GM15510 (cell line): ENCODE results near the gene PTPMT1.
A peak's percentile ranks its signal among the peaks of the same experiment; 100 is the strongest.

Source experiments
- POLR2A ChIP-seq: IDR thresholded peaks from 3 replicates; pipeline ENCODE4 v1.6.1; 2011; ENCODE audit warnings: borderline replicate concordance; ENCODE audit not compliant: insufficient read length; ENCODE audit errors: extremely low read depth

Gene PTPMT1, protein sequence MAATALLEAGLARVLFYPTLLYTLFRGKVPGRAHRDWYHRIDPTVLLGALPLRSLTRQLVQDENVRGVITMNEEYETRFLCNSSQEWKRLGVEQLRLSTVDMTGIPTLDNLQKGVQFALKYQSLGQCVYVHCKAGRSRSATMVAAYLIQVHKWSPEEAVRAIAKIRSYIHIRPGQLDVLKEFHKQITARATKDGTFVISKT

DNA sequence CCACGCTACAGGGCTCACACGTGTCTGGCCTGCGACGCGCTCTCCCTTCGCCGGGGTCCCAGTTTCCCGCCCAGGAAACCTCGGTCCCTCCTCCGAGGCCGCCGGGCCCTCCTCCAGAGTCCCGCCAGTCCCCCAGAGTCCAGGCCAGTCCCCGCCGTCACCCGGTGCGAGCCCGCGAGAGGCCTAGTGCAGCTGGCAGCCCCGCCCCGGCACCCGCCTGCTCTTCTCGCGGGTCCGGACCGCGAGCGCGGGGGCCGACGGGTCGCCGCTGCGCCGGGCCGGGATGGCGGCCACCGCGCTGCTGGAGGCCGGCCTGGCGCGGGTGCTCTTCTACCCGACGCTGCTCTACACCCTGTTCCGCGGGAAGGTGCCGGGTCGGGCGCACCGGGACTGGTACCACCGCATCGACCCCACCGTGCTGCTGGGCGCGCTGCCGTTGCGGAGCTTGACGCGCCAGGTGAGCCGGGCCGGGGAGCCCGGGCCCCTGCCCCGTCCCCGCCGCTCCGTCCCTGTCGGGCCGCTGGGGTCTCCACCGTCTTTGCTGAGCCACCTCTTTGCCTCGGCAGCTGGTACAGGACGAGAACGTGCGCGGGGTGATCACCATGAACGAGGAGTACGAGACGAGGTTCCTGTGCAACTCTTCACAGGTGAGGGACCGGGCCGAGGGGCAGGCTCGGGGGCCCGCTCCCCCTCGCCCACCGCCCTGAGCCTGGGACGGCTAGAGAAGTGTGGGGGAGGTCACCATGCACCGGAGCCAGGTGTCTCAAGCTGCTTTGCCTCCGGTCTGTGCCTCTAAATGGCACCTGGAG, at the start of gene PTPMT1:
Gene PTPMT1, plus strand, starts transcription at position 260 of the 809 bp plus-strand sequence. Its CDS starts 24 bp downstream, at position 284.
- peak; percentile 93 for TF ChIP-seq POLR2A

DNA sequence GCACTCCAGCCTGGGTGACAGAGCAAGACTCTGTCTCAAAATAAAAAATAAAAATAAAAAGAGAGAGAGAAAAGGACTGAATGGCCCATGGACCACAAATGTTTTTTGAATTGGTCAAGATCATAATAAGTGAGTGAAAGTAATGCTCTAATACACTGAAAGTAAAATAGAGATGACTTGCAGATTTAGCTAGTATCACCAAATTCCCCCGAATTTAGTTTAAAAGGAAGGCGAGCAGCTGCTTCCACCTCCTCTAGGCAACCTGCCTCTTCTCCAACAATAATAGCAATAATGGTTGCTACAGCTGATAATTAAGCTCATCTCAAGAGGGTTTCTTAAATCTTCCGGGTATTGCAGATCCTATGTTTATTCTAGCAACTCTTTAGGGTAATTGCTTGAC, 49.2 kb upstream of the PTPMT1 start:
- no peak for TF ChIP-seq POLR2A

DNA sequence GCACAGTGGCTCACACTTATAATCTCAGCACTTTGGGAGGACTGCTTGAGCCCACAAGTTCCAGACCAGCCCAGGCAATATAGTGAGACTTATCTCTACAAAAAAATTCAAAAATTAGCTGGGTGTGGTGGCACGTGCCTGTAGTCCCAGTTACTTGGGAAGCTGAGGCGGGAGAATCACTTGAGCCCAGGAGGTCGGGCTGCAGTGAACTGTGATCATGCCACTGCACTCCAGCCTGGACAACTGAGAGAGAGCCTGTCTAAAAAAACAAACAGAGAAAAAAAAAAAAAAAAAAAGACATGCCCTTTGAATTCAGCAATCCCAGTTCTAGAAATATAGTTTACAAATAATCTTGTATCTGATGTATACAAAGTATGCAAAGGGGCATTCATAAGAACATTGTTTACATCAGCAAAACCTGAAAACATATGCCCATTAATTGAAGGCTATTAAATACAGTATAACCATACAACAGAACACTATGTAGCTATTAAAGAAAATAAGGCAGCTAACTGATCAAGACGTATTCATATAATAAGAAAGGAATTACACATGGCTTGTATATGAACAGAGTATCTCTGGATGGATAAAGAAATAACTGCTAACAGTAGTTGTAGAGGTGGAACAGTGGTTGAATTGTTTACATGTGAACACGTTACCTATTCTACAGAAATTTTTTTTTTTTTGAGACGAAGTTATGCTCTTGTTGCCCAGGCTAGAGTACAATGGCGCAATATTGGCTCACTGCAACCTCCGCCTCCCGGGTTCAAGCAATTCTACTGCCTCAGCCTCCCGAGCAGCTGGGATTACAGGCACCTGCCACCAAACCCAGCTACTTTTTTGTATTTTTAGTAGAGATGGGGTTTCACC, 48.2 kb upstream of the PTPMT1 start:
- TF ChIP-seq POLR2A: no peak

DNA sequence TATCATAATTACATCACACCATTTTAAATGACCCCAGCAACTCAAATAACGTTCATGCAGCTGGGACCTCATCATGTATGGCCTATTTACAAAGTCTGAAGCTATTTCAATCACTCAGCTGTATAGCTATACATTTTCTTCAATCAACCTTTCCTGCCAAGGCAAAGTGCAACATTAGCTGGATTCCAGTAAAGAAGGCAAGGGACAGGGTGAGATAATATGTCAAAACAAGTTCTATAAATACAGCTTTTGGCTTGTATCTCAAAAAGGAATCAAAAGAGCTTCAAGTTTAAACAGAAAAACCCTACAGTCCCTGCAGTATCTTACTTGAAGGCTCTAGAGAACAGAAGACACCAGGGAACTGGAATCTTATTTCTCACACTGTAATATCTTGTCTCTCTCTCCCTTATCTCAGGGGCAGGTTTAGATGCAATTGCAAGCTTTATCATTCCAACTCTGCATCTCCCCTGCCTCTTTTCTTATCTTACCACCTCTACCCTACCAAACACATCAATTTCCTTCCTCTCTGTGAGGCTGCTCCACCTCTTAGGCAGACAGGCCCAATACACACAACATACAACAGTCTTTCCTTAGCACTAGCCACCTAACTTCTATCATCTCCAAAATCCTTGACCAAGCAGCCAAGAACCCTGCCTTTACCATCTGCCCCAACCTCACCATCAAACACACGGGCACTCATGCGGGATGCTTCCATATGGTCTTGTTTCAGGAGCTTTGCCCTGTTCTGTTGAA, 47.0 kb upstream of the PTPMT1 start:
- TF ChIP-seq POLR2A: no peak

DNA sequence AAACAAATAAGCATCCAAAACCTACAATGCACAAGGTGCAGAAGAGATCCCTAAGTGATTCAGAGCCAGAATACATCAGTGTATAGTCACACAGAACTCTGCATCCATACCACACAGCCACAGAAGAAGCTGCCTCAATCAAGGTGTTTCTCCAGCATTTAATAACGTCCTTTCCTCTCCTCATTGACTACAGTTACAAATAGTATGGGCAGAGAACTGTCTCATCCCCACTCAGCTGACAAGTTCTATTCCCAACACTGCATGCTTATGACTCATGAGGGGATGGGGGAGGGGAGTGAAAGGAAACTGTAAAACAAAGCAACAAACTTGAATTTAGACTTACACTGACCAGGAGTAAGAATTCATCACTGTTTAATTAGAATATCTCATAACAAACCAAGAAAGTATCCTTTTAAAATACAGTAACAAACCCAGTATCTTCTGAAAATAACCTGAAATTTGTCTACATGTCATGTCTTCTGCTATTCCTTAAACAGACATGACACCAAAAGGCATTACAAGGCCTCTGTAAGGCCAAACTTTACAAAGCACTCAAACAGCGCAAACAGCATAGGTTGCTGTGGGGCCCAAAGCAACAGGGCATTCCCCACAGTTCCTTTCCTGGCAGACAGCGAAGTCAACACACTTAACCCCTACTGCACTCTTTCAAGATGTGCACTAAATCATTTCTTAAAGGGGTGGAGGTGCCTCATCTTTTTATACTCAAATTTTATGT, 41.7 kb upstream of the PTPMT1 start:
- no peak for TF ChIP-seq POLR2A

DNA sequence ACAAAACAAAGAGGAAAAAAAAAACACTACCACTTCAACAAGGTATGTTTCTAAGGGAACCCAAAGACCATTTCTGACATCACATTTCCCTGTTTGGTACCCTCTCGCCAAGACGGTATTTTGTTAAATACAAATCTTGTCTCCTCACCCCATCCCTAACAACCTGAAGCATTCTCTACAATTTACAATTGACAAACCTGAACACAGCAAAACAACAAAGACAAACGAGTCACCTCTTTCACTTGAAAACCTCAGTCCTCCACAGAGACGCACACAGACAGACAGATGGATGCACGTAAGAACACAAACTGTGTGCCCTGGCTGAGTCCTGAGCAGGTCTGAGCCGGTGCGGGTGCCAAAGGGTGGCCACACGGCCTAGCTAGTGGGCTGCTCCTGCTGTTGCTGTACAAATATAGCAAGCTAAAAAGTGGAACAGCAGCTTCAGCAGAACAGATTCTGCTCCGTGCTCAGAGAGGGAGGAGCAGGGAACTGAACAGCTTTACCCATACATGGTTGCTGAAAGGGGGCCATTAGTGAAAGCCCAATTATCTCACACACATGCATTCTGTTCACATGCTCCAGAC, 41.0 kb upstream of the PTPMT1 start:
- TF ChIP-seq POLR2A: no peak

DNA sequence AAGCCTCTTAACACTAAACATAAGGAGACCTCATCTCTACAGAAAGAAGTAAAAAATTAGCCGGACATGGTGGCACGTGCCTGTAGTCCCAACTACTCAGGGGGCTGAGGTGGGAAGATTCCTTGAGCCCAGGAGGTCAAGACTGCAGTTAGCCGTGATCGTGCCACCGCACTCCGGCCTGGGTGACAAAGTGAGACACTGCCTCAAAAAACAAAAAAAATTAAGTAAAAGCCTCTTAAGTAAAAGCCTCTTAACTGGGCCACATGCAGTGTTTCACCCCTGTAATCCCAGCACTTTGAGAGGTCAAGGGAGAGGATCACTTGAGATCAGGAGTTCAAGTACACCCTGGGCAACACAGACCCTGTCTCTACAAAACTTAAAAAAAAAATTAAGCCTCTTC, 38.2 kb upstream of the PTPMT1 start:
- no peak for TF ChIP-seq POLR2A

DNA sequence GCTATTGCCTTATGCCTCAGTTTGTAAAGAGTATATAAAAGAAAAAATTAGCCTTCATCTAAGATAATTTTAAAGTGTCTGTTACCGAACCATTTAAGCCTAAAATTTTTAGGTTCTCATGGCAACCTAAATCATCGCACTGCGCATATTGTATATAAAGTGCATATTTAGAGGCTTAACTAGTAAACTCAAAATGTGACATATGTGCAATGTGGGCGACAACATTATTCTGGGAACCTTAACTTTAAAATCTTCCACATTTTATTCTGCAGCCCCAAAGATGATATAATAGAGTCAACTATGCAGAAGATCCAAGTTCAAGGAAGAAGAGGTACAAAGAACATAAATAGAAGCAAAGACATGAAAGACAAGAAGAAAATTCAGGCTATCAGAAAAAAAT, 35.4 kb upstream of the PTPMT1 start:
- no peak for TF ChIP-seq POLR2A

DNA sequence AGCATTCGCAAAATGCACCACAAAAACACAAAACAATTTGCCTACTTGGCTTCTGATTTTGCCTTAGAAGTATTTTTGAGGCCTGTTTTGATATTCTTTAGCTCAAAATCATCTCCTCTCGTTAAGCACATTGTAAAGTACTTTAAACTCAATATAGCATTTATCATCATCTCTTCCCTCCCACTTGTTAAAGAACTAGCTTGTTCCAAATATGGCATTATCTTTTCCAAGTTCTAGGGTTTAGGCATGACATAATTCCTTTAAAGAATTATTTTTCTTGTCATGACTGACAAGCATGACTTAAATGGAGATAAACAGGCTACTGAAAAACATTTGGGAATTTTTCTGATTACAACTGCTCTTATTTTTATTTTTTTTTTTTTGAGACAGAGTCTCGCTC, 33.7 kb upstream of the PTPMT1 start:
- no peak for TF ChIP-seq POLR2A

DNA sequence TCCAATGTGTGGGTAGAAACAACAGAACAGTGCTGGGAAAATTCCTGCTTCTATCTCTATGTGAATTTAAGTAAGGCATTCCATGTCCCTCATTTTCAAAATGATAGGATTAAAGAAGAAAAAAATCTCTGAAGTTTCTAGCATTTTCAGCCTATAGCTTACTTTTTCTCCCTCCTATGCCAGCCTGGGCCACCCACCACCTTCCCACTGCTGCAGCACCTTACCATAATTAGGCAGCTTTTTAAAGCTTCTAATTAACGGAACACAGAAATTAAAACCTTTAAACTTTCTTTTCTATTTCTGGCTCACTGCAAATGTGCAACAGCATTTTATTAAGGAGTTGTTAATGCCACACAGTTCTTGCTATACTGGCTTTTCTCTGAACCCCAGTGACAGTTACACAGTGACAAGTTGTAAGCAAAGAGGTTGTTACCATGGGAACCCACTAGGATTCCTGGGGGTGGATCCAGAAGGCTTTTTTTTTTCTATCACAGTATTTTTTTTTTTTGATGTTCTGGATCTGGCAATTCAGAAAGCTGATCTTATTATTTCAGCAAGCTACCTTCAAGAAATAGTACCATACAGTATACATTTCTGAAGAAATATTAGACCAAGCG, 32.7 kb upstream of the PTPMT1 start:
- TF ChIP-seq POLR2A: no peak

DNA sequence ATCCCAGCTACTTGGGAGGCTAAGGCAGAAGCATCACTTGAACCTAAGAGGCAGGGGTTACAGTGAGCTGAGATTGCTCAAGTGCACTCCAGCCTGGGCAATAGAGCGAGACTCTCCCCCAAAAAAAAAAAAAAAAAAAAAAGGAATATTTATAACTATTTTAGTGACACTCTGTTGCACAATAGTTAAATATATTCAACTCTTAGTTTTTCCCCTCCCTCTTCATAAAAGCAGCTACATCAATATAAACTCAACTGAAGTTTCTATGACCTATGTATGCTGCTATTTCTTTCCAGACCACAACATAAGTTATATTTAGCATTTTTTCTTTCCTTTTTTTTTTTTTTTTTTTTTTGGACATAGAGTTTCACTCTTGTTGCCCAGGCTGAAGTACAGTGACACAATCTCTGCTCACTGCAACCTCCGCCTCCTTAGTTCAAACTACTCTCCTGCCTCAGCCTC, 31.7 kb upstream of the PTPMT1 start:
- TF ChIP-seq POLR2A: no peak

DNA sequence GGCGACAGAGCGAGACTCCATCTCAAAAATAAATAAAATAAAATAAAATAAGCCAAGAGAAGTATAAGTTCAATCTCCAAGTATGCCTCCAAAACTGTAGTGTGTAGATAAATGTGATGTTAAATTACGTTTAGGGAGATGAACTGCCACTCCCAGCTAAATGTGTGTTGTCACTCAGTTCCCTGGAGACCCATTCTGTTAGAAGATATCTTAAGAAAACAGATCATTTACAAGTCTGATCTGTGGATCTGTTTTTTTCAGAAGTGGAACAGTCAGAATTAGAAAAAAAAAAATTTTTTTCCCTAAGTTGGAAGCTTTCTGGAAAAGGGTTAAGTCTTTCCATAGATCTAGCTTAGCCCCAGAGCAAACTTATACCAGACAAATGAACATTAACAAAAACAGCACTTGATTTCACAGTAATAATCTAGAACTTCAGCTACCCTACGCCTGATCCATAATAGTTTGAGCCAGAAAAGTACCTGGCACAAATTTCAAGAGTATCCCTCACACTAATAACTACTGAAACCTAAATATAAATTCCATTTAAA, 30.6 kb upstream of the PTPMT1 start:
- no peak for TF ChIP-seq POLR2A

DNA sequence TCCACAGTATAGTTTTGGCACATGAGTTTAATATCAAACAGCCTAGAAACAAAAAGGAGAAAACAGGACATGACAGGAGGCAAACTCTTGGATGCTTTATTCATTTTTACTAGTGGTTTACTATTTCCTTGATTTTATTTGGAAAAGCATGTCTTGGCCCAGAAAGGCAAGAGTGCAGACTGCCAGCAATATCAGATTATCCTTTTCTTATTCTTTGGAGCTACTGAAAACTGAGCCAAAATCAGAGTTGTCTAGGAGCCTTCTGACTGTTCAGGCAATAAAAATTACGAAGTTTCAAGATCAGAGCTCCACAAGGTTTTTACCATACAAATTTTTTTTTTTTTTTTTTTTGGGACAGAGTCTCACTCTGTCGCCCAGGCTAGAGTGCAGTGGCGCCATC, 28.5 kb upstream of the PTPMT1 start:
- no peak for TF ChIP-seq POLR2A

DNA sequence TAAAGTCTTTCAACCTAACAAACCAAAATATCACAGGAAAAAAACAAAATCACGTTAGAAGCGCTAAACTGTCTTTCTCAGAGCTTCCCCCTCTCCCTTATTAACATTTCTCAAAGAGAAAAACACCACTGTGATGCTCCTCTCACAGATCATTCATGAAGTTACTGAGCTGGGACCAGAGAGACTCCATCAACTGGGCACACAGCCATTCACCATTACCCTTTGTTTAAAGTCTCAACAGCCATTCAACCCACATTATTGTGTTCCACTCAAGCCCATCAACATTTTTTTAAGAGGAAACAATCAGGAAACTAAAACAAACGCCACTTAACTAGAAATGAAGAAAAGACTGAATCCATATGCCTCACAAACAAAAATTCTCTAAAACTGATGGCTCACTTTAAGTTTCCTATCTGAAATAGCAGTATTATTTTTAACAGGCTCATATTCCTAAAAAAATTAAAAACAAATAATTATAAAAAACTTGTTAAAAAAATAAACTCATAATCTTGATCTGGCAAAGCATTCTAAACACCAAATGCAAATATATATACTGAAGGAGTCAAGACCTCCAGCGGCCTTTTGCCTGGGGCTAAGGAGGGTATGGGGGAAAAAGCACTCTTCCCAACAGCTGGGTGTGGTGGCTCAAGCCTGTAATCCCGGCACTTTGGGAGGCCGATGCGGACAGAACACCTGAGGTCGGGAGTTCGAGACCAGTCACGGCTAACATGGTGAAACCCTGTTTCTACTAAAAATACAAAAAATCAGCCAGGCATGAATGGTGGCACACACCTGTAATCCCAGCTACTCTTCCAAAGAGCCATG, 26.4 kb upstream of the PTPMT1 start:
- TF ChIP-seq POLR2A: no peak
